Suprapubic skin (tissue), 4 donors: Measurements from ENCODE around the gene FHOD3.

Experiments
- CTCF ChIP-seq, 2 donors: fragments of 200-600 bp in 1 of 2; fragments of 450-650 bp in 1 of 2; sonication (generic) in 1 of 2; IDR thresholded peaks; one replicate each; pipeline ENCODE4 v1.5.1; 2016 to 2019; ENCODE audit warnings: antibody characterized with exemption in 2 of 2, mild to moderate bottlenecking in 1 of 2, moderate library complexity in 1 of 2
- EP300 ChIP-seq: sonication (generic); formaldehyde crosslinking; IDR thresholded peaks from one replicate; pipeline ENCODE4 v1.6.1; 2017; ENCODE audit warnings: antibody characterized with exemption
- POLR2A ChIP-seq, 2 donors: fragments of 450-650 bp; IDR thresholded peaks; one replicate each; pipeline ENCODE4 v1.6.1; 2017; ENCODE audit warnings: antibody characterized with exemption in 2 of 2, mild to moderate bottlenecking in 2 of 2, moderate library complexity in 2 of 2
- POLR2AphosphoS5 ChIP-seq, 3 donors: sonication (generic); formaldehyde crosslinking; IDR thresholded peaks; one replicate each; pipeline ENCODE4 v1.6.1; 2017; ENCODE audit warnings: antibody characterized with exemption in 3 of 3

GRCh38 chr18:36389811-36390581 lies 92.5 kb downstream of the FHOD3 start:
- no peak for TF ChIP-seq POLR2A (IDR thresholded peaks at IDR 0.05)
- no peak for TF ChIP-seq CTCF (IDR thresholded peaks at IDR 0.05)
- no peak for TF ChIP-seq POLR2AphosphoS5 (IDR thresholded peaks at IDR 0.05)
- TF ChIP-seq EP300, result no peak
